HUDEP-2 (cell line): ENCODE results near the gene CPLX1.
A peak's percentile ranks its signal among the peaks of the same experiment; 100 is the strongest.

Experiments used
- DNase-seq, 76 experiments: peaks; one replicate each; lab custom pipeline; 2025; ENCODE audit not compliant: unreplicated experiment in 76 of 76; lab: John Stamatoyannopoulos, UW

CPLX1 gene

GRCh38 chr4:825971-826330, at the start of gene CPLX1:
TSS of gene CPLX1 (minus strand) at chr4:826129. CDS start at chr4:824522, 1,607 bp downstream.
- peak in 21 of 76 experiments; percentile 6 to 40 (median 17) for DNase-seq

- no peak for DNase-seq
Observed at GRCh38 chr4:874971-875817, 49.3 kb upstream of the CPLX1 start.

GRCh38 chr4:874056-874455, 48.1 kb upstream of the CPLX1 start:
- DNase-seq: no peak

- DNase-seq: no peak
Observed at GRCh38 chr4:872241-872981, 46.5 kb upstream of the CPLX1 start.

- no peak for DNase-seq
Observed at GRCh38 chr4:871484-871883, 45.6 kb upstream of the CPLX1 start.

GRCh38 chr4:870951-871350, 45.0 kb upstream of the CPLX1 start:
- DNase-seq: no peak

GRCh38 chr4:869776-870175, 43.8 kb upstream of the CPLX1 start:
- DNase-seq: no peak

GRCh38 chr4:868421-868820, 42.5 kb upstream of the CPLX1 start:
- DNase-seq: no peak

GRCh38 chr4:867526-868250, 41.8 kb upstream of the CPLX1 start:
- no peak for DNase-seq

GRCh38 chr4:866761-867390, 40.9 kb upstream of the CPLX1 start:
- no peak for DNase-seq

GRCh38 chr4:866068-866760, 40.3 kb upstream of the CPLX1 start:
- no peak for DNase-seq

GRCh38 chr4:865572-865971, 39.6 kb upstream of the CPLX1 start:
- no peak for DNase-seq

- no peak for DNase-seq
Observed at GRCh38 chr4:865121-865465, 39.2 kb upstream of the CPLX1 start.

GRCh38 chr4:864456-865120, 38.7 kb upstream of the CPLX1 start:
- DNase-seq: no peak

- no peak for DNase-seq
Observed at GRCh38 chr4:860561-860960, 34.6 kb upstream of the CPLX1 start.

- no peak for DNase-seq
Observed at GRCh38 chr4:859496-859895, 33.6 kb upstream of the CPLX1 start.

- no peak for DNase-seq
Observed at GRCh38 chr4:858831-859451, 33.0 kb upstream of the CPLX1 start.

GRCh38 chr4:858041-858481, 32.1 kb upstream of the CPLX1 start:
- DNase-seq: no peak

GRCh38 chr4:857461-857860, 31.5 kb upstream of the CPLX1 start:
- no peak for DNase-seq
